ENCODE results near the gene UBE3C.

DNA sequence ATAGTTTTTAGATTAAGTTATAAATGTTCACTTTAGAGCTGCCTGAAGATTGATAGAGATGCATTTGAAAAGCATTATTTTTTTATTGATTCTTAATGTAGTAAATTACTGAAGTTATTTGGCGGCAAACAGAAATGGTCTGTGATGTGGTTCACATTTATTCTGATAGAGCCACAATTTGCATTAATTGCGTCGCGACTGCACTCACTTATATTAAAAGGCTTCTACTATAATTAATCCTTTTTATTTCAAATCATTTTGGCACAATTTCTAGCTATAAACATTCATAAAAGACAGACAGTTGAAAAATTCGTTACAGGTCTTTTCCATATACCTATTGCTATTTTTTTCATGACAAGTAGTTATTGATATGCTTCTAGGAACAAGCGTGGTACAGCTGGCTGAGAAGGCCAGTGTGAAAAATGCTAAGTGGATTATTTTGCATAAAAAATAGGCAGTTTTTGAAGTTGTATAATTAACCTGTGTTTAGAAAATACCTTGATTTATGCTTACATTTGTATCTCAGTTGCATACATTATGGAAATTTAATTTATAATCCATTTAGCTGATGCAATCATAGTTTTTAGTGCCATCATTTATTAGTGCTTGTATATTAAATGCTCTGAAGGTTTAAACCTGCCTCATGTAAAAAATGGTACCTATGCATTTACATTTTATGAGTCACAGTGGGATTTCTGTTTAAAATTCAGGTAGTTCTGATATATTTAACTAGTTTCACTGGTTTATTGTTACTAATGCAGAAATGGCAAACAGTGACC, 106.0 kb downstream of the UBE3C start:
- TF ChIP-seq, protein P1, sequence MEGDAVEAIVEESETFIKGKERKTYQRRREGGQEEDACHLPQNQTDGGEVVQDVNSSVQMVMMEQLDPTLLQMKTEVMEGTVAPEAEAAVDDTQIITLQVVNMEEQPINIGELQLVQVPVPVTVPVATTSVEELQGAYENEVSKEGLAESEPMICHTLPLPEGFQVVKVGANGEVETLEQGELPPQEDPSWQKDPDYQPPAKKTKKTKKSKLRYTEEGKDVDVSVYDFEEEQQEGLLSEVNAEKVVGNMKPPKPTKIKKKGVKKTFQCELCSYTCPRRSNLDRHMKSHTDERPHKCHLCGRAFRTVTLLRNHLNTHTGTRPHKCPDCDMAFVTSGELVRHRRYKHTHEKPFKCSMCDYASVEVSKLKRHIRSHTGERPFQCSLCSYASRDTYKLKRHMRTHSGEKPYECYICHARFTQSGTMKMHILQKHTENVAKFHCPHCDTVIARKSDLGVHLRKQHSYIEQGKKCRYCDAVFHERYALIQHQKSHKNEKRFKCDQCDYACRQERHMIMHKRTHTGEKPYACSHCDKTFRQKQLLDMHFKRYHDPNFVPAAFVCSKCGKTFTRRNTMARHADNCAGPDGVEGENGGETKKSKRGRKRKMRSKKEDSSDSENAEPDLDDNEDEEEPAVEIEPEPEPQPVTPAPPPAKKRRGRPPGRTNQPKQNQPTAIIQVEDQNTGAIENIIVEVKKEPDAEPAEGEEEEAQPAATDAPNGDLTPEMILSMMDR (IDR thresholded peaks at IDR 0.05; ENCODE audit: low read depth, low read length) = no peak
- TF ChIP-seq EZH2phosphoT487 (IDR thresholded peaks at IDR 0.05; ENCODE audit: low read depth) = no peak
